Measurements from ENCODE around the gene VPS33A.

VPS33A gene

GRCh38 chr12:122235741-122236140 lies 30.6 kb downstream of the VPS33A start:
- no peak for DNase-seq
- no peak for ATAC-seq (replicated peaks)
- H3K9me3 Mint-ChIP-seq = no peaks in the 10 kb centered on the region
- H3K27me3 Mint-ChIP-seq = no peaks in the 10 kb centered on the region
- H3K36me3 Mint-ChIP-seq = peaks cover 38 to 52% of the 10 kb centered on the region in 2 donors
- no peak overlapping the region for H3K27ac Mint-ChIP-seq
- no peak overlapping the region for H3K4me3 Mint-ChIP-seq
- no peaks in the 10 kb centered on the region for H3K4me1 Mint-ChIP-seq

- H3K4me1 Mint-ChIP-seq = no peaks in the 10 kb centered on the region
- ATAC-seq (replicated peaks) = no peak
- no peak overlapping the region for H3K4me3 Mint-ChIP-seq
These were observed 33.6 kb downstream of the VPS33A start for GRCh38 chr12:122232691-122233090.

DNA sequence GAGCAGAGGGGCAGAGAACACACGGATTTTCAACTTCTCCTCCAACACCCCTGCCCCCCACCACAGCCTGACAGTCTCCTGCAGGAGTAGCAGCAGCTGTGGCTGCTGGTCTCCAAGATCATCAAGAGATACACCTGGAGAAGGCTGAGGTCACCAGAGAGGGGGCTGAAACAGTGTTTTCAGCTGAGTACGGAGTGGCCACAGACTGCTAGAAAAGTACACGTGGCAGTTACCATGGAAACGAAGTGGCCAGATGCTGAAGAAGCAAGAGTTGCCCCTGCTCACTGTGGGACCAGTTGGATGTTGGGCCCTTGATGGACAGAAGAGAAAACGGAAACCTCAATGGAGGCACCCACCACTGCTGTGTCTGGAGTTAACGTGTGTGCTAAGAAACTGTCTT lies 35.5 kb downstream of the VPS33A start:
- no peak for ATAC-seq (replicated peaks)
- Mint-ChIP-seq H3K4me1 (peaks cover 6 to 9% of the 10 kb centered on the region in 2 donors), H3K27me3 (no peaks in the 10 kb centered on the region), H3K9me3 (no peaks in the 10 kb centered on the region), H3K27ac (no peak overlapping the region), H3K36me3 (peaks cover 34 to 55% of the 10 kb centered on the region in 2 donors), H3K4me3 (no peak overlapping the region)
- no peak for DNase-seq

More at GRCh38 chr12:122232691-122233090, 33.6 kb downstream of the VPS33A start:
- H3K27ac Mint-ChIP-seq = no peak overlapping the region
- peaks cover 38 to 55% of the 10 kb centered on the region in 2 donors for H3K36me3 Mint-ChIP-seq
- DNase-seq = no peak
- H3K9me3 Mint-ChIP-seq = no peaks in the 10 kb centered on the region
- H3K27me3 Mint-ChIP-seq = no peaks in the 10 kb centered on the region

- peaks cover 33 to 55% of the 10 kb centered on the region in 2 donors for H3K36me3 Mint-ChIP-seq
- no peak for DNase-seq
- no peak overlapping the region for H3K4me3 Mint-ChIP-seq
These were observed 38.2 kb downstream of the VPS33A start for GRCh38 chr12:122228092-122228491.

DNA sequence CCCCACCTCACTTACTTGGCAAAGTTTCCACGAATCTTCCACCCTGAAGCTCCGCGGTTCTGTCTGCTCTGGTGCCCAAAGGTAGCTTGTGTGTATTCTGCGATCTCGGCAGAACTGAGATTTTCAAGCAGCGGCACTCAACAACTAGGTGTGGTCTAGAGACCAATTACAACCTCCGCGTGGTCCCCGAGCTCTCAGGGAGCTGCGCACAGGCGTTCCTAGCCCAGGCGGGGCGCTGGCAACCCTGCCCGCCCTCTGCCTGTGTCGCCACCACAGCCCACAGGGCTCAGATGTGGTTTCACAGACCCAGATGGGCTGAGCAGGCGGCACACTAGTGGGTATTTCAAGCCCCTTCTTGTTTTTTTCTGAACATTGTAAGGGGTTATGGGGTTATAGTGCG lies 39.0 kb downstream of the VPS33A start:
- H3K4me1 Mint-ChIP-seq = peaks cover 20 to 25% of the 10 kb centered on the region in 2 donors
- H3K9me3 Mint-ChIP-seq = no peaks in the 10 kb centered on the region
- ATAC-seq (replicated peaks) (no peak), DNase-seq (no peak)
- no peak overlapping the region for H3K27ac Mint-ChIP-seq
- H3K27me3 Mint-ChIP-seq = no peaks in the 10 kb centered on the region
- H3K36me3 Mint-ChIP-seq = peaks cover 29 to 51% of the 10 kb centered on the region in 2 donors
- peak overlapping the region; percentile 65 to 99 for H3K4me3 Mint-ChIP-seq

More at GRCh38 chr12:122228092-122228491, 38.2 kb downstream of the VPS33A start:
- no peaks in the 10 kb centered on the region for H3K27me3 Mint-ChIP-seq
- no peak overlapping the region for H3K27ac Mint-ChIP-seq
- no peaks in the 10 kb centered on the region for H3K9me3 Mint-ChIP-seq
- peaks cover 17 to 25% of the 10 kb centered on the region in 2 donors for H3K4me1 Mint-ChIP-seq
- ATAC-seq (replicated peaks) = no peak

GRCh38 chr12:122226366-122227125 lies 39.7 kb downstream of the VPS33A start:
- H3K4me3 Mint-ChIP-seq = peak overlapping the region; percentile 72 to 99
- peaks cover 22 to 32% of the 10 kb centered on the region in 2 donors for H3K4me1 Mint-ChIP-seq
- DNase-seq (no peak), ATAC-seq (replicated peaks) (peak in 1 of 2 donors; percentile 54)
- H3K36me3 Mint-ChIP-seq = peaks cover 31 to 52% of the 10 kb centered on the region in 2 donors
- no peaks in the 10 kb centered on the region for H3K27me3 Mint-ChIP-seq
- H3K9me3 Mint-ChIP-seq = no peaks in the 10 kb centered on the region
- peak overlapping the region; percentile 42 for H3K27ac Mint-ChIP-seq

DNA sequence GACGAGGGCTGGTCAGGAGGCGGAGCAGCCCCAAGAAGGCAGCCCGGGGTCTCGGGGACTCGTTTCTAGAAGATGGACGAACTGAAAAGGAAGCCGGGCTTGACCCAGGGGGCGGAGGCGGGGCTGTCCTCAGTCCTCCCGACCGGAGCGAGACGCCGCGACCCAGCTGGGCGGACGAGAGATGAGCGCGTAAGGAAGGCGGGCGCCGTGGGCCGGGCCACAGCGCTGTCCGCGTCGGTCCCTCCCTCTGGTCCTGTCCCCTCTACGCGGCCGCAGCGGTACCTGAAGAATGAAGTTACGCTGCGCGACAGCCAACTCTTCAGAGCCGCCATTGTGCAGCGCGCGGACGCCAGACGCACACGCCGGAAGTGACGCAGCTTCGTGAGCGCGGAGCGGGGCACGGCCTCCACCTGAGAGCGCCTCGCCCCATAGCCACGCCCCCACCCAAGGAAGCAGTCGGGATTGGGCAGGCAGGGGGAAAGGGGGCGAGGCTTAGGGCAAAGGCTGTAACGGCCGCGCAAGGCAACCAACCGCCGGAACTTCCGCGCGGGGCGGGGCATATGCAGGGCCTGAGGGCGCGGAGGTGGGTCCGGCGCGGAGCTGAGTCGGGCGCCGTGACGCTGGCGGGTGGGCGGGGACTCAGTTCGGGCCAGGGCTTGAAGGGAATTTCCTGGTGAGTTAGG lies 40.5 kb downstream of the VPS33A start, which contains the start of gene DIABLO:
TSS of gene DIABLO (minus strand) at position 370 of the 683 bp plus-strand sequence. CDS start at position 332, 38 bp downstream.
- H3K27me3 Mint-ChIP-seq = no peaks in the 10 kb centered on the region
- H3K4me3 Mint-ChIP-seq = peak within 1 kb of the TSS; percentile 92 to 99
- ATAC-seq (replicated peaks) = peak; percentile 94 to 96
- H3K27ac Mint-ChIP-seq = peak within 1 kb of the TSS; percentile 98
- peak; percentile 100 for DNase-seq
- H3K4me1 Mint-ChIP-seq = peaks cover 22 to 39% of the 10 kb centered on the region in 2 donors
- H3K9me3 Mint-ChIP-seq = no peaks in the 10 kb centered on the region
- H3K36me3 Mint-ChIP-seq = peaks cover 24 to 51% of the 10 kb centered on the region in 2 donors

GRCh38 chr12:122216445-122216844 lies 49.8 kb downstream of the VPS33A start:
- Mint-ChIP-seq H3K36me3 (peaks cover 26 to 38% of the 10 kb centered on the region in 2 donors), H3K4me3 (no peak overlapping the region), H3K27me3 (no peaks in the 10 kb centered on the region), H3K9me3 (no peaks in the 10 kb centered on the region), H3K4me1 (peaks cover 2 to 7% of the 10 kb centered on the region in 2 donors), H3K27ac (no peak overlapping the region)
- DNase-seq (no peak), ATAC-seq (replicated peaks) (no peak)

DNA sequence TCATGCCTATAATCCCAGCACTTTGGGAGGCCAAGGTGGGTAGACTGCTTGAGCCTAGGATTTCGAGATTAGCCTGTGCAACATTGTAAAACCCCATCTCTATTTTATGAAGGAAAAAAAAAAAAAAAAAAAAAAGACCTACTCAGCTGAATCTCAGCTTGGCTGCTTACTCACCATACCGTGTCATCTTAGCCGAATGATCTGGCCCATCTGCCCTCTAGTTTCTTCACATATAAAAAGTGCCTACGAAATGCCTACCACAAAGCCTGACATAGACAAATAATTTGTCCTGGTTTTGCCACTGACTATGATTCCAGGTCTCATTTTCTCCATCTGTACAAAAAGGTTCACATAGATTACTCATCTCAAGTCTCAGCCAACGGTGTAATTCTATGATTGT lies 50.5 kb downstream of the VPS33A start:
- no peak overlapping the region for H3K4me3 Mint-ChIP-seq
- DNase-seq (no peak), ATAC-seq (replicated peaks) (no peak)
- peaks cover 29 to 41% of the 10 kb centered on the region in 2 donors for H3K36me3 Mint-ChIP-seq
- H3K9me3 Mint-ChIP-seq = no peaks in the 10 kb centered on the region
- no peak overlapping the region for H3K27ac Mint-ChIP-seq
- H3K4me1 Mint-ChIP-seq = peaks cover under 1 to 2% of the 10 kb centered on the region in 2 donors
- no peaks in the 10 kb centered on the region for H3K27me3 Mint-ChIP-seq

DNA sequence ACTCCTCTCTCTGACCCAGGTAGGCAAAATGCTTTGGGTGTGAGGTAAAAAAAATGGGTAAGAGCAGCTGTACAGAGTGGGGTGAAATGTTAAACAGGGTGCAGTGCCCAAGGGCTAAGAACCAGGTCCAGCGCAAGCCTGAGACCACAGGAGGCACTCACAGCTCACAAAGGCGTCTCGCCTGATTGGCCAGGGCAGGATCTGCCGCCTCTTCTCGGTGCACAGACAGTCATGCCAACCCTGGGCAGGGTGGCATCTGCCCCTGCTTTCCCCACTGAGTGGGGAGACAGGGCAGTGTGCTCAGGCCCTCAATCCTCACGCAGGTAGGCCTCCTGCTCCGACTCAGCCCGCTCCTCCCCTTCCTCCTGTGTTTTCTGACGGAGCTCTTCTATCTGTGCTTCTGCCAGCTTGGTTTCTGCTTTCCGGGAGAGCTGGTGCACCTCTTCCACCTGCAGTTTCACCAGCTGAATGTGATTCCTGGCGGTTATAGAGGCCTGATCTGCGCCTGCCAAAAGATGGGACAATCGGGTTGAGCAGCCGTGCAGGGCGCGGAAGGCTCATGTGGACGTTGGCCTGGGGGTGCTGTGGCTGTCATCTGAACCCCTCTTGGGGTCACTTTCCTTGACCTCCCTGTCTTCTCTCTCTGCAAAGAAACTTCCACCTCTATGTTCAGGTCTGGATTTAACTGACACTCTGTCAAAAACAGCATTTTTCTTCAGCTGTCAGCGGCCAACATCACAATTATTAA lies 58.0 kb downstream of the VPS33A start:
- Mint-ChIP-seq H3K27ac (no peak overlapping the region), H3K27me3 (peaks cover 12 to 14% of the 10 kb centered on the region in 2 donors), H3K4me3 (no peak overlapping the region), H3K36me3 (peaks cover 14 to 31% of the 10 kb centered on the region in 2 donors), H3K9me3 (no peaks in the 10 kb centered on the region), H3K4me1 (peaks cover 9 to 17% of the 10 kb centered on the region in 2 donors)
- DNase-seq (no peak), ATAC-seq (replicated peaks) (no peak)

GRCh38 chr12:122207391-122207790 lies 58.9 kb downstream of the VPS33A start:
- peak overlapping the region; percentile 47 for H3K27ac Mint-ChIP-seq
- DNase-seq = no peak
- ATAC-seq (replicated peaks) = no peak
- no peaks in the 10 kb centered on the region for H3K9me3 Mint-ChIP-seq
- H3K4me3 Mint-ChIP-seq = no peak overlapping the region
- peaks cover 15 to 22% of the 10 kb centered on the region in 2 donors for H3K27me3 Mint-ChIP-seq
- H3K36me3 Mint-ChIP-seq = peaks cover 10 to 30% of the 10 kb centered on the region in 2 donors
- peaks cover 12 to 21% of the 10 kb centered on the region in 2 donors for H3K4me1 Mint-ChIP-seq

DNA sequence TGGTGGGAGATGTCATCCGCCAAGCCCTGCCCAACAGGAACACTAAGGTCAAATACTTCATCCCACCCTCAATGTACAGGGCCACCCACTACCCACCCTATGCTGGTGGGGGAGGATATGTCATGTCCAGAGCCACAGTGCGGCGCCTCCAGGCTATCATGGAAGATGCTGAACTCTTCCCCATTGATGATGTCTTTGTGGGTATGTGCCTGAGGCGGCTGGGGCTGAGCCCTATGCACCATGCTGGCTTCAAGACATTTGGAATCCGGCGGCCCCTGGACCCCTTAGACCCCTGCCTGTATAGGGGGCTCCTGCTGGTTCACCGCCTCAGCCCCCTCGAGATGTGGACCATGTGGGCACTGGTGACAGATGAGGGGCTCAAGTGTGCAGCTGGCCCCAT lies 59.3 kb downstream of the VPS33A start:
- no peak overlapping the region for H3K27ac Mint-ChIP-seq

DNA sequence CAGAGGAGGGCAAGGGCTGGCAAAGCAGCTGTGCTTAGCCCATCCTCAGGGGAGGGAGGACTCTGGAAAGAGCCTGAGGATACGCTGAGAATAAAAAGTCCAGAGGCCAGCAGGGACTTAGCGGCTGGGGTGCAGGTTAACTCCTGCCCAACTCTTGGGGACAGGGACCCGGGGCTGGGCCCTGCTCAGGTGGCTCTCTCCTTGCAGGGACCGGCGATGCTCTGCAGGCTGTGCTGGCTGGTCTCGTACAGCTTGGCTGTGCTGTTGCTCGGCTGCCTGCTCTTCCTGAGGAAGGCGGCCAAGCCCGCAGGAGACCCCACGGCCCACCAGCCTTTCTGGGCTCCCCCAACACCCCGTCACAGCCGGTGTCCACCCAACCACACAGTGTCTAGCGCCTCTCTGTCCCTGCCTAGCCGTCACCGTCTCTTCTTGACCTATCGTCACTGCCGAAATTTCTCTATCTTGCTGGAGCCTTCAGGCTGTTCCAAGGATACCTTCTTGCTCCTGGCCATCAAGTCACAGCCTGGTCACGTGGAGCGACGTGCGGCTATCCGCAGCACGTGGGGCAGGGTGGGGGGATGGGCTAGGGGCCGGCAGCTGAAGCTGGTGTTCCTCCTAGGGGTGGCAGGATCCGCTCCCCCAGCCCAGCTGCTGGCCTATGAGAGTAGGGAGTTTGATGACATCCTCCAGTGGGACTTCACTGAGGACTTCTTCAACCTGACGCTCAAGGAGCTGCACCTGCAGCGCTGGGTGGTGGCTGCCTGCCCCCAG lies 60.0 kb downstream of the VPS33A start:
- H3K4me1 Mint-ChIP-seq = peaks cover 12 to 21% of the 10 kb centered on the region in 2 donors
- H3K9me3 Mint-ChIP-seq = no peaks in the 10 kb centered on the region
- DNase-seq = no peak
- H3K27me3 Mint-ChIP-seq = peaks cover 19 to 29% of the 10 kb centered on the region in 2 donors
- no peak overlapping the region for H3K4me3 Mint-ChIP-seq
- no peak for ATAC-seq (replicated peaks)
- peak overlapping the region; percentile 69 for H3K27ac Mint-ChIP-seq
- peaks cover 10 to 25% of the 10 kb centered on the region in 2 donors for H3K36me3 Mint-ChIP-seq

More for the DNA sequence above, 59.3 kb downstream of the VPS33A start:
- Mint-ChIP-seq H3K4me3 (no peak overlapping the region), H3K9me3 (no peaks in the 10 kb centered on the region), H3K27me3 (peaks cover 15 to 23% of the 10 kb centered on the region in 2 donors), H3K4me1 (peaks cover 12 to 21% of the 10 kb centered on the region in 2 donors), H3K36me3 (peaks cover 10 to 26% of the 10 kb centered on the region in 2 donors)
- ATAC-seq (replicated peaks) (no peak), DNase-seq (no peak)

All from stimulated activated naive B cell treated with anti-CD40 and anti-IgM and Interleukin-4, amounts not matched to agents 10 μg/mL and 1 μg/mL and 100 μg/mL, for 72 hours (primary cell).